ENCODE measurements around the gene CPED1.
"Not testable (repeated sequence)": the region's sequence is repeated elsewhere in the genome, so short reads cannot be mapped to it uniquely, and the experiment has no call there.

Gene CPED1

GRCh38 chr7:120996988-120997345 lies 8.5 kb downstream of the CPED1 start:
- no peak for DNase-seq (ENCODE audit: low spot score)

- DNase-seq (ENCODE audit: low spot score), result no peak
Observed at GRCh38 chr7:120997882-120998474, 9.5 kb downstream of the CPED1 start.

- no peak for DNase-seq (ENCODE audit: low spot score)
Observed at GRCh38 chr7:120998520-120998919, 10.0 kb downstream of the CPED1 start.

- no peak for DNase-seq (ENCODE audit: low spot score)
Observed at GRCh38 chr7:120998996-120999565, 10.6 kb downstream of the CPED1 start.

GRCh38 chr7:121000081-121000983 lies 11.8 kb downstream of the CPED1 start:
- no peak for DNase-seq (ENCODE audit: low spot score)

GRCh38 chr7:121001234-121001906 lies 12.9 kb downstream of the CPED1 start:
- DNase-seq (ENCODE audit: low spot score), result no peak

GRCh38 chr7:121002048-121002756 lies 13.7 kb downstream of the CPED1 start:
- DNase-seq (ENCODE audit: low spot score), result no peak

GRCh38 chr7:121002757-121003200 lies 14.3 kb downstream of the CPED1 start:
- DNase-seq (ENCODE audit: low spot score), result no peak

GRCh38 chr7:121003986-121004685 lies 15.6 kb downstream of the CPED1 start:
- DNase-seq (ENCODE audit: low spot score), result no peak

- not testable (repeated sequence) for DNase-seq (ENCODE audit: low spot score)
Observed at GRCh38 chr7:121005058-121005457, 16.5 kb downstream of the CPED1 start.

GRCh38 chr7:121005996-121006584 lies 17.6 kb downstream of the CPED1 start:
- DNase-seq (ENCODE audit: low spot score), result no peak

- DNase-seq (ENCODE audit: low spot score), result no peak
Observed at GRCh38 chr7:121006711-121007315, 18.3 kb downstream of the CPED1 start.

- DNase-seq (ENCODE audit: low spot score), result no peak
Observed at GRCh38 chr7:121008816-121009215, 20.3 kb downstream of the CPED1 start.

- DNase-seq (ENCODE audit: low spot score), result no peak
Observed at GRCh38 chr7:121011401-121011800, 22.9 kb downstream of the CPED1 start.

GRCh38 chr7:121012170-121012874 lies 23.8 kb downstream of the CPED1 start:
- DNase-seq (ENCODE audit: low spot score), result no peak

- DNase-seq (ENCODE audit: low spot score), result no peak
Observed at GRCh38 chr7:121012919-121013318, 24.4 kb downstream of the CPED1 start.

- DNase-seq (ENCODE audit: low spot score), result no peak
Observed at GRCh38 chr7:121015560-121015959, 27.0 kb downstream of the CPED1 start.

- DNase-seq (ENCODE audit: low spot score), result no peak
Observed at GRCh38 chr7:121016966-121017365, 28.5 kb downstream of the CPED1 start.

GRCh38 chr7:121017586-121017985 lies 29.1 kb downstream of the CPED1 start:
- DNase-seq (ENCODE audit: low spot score), result no peak

GRCh38 chr7:121019018-121019417 lies 30.5 kb downstream of the CPED1 start:
- no peak for DNase-seq (ENCODE audit: low spot score)

Measured in left forelimb (tissue), 1 donor.